Endothelial cell of umbilical vein (primary cell): ENCODE data around the gene MRPS6.

Source experiments
- CTCF ChIP-seq, 2 donors: IDR thresholded peaks; 1 replicate in 1 of 2; 2 replicates in 1 of 2; pipeline ENCODE4 v1.5.1; 2011; ENCODE audit warnings: low read length in 2 of 2, mild to moderate bottlenecking in 2 of 2, moderate library complexity in 2 of 2, control low read depth in 1 of 2, inconsistent platforms in 1 of 2, low read depth in 1 of 2; ENCODE audit not compliant: insufficient read depth in 1 of 2; ENCODE audit errors: extremely low read depth in 1 of 2
- EZH2 ChIP-seq: IDR thresholded peaks from 2 replicates; pipeline ENCODE4 v1.6.1; 2012; ENCODE audit warnings: borderline replicate concordance, low read depth, mild to moderate bottlenecking, moderate library complexity, low read length, inconsistent platforms; ENCODE audit not compliant: severe bottlenecking
- FOS ChIP-seq: IDR thresholded peaks from 2 replicates; pipeline ENCODE4 v1.6.1; 2011; ENCODE audit warnings: mild to moderate bottlenecking, low read length, moderate library complexity, borderline replicate concordance; ENCODE audit not compliant: insufficient read depth
- MYC ChIP-seq: IDR thresholded peaks from one replicate; pipeline ENCODE4 v1.6.1; 2011; ENCODE audit warnings: mild to moderate bottlenecking, low read depth, low read length
- POLR2A ChIP-seq: IDR thresholded peaks from 2 replicates; pipeline ENCODE4 v1.6.1; 2012; ENCODE audit warnings: low read depth, mild to moderate bottlenecking, control low read depth, low read length

GRCh38 chr21:34116569-34116968, 43.2 kb downstream of the MRPS6 start:
- no peak for TF ChIP-seq CTCF (IDR thresholded peaks at IDR 0.05; ENCODE audit: extremely low read depth in 1 of 2, insufficient read depth in 1 of 2, low read depth in 1 of 2, low read length in 2 of 2)
- no peak for TF ChIP-seq FOS
- no peak for TF ChIP-seq EZH2
- no peak for TF ChIP-seq POLR2A
- no peak for TF ChIP-seq MYC
